DOHH2 (cell line): ENCODE data around the gene NMT2.

Experiments
- H3F3A ChIP-seq: fragments of 200-600 bp; sonication (generic), shearing (Covaris generic); 2 replicates; pipeline ENCODE4 v1.6.0; 2016; ENCODE audit warnings: antibody characterized with exemption, mild to moderate bottlenecking; ENCODE audit not compliant: control insufficient read depth, insufficient read depth
- H3K27ac ChIP-seq: fragments of 200-600 bp; sonication (generic); 2 replicates; pipeline ENCODE4 v1.5.1; 2014; ENCODE audit warnings: low read depth, mild to moderate bottlenecking, low read length, moderate library complexity
- H3K27me3 ChIP-seq: fragments of 200-600 bp; sonication (generic); 2 replicates; pipeline ENCODE4 v1.6.1; 2014; ENCODE audit warnings: mild to moderate bottlenecking, low read length, mixed read lengths; ENCODE audit not compliant: control insufficient read depth
- H3K36me3 ChIP-seq: fragments of 200-600 bp; sonication (generic); 2 replicates; pipeline ENCODE4 v1.6.1; 2014; ENCODE audit warnings: mild to moderate bottlenecking, low read length, moderate library complexity, mixed read lengths; ENCODE audit not compliant: control insufficient read depth
- H3K4me1 ChIP-seq: fragments of 200-600 bp; sonication (generic); 2 replicates; pipeline ENCODE4 v1.6.1; 2014; ENCODE audit warnings: mild to moderate bottlenecking, low read length, mixed read lengths; ENCODE audit not compliant: control insufficient read depth
- H3K4me2 ChIP-seq: fragments of 200-600 bp; sonication (generic); 2 replicates; pipeline ENCODE4 v1.6.0; 2014; ENCODE audit warnings: mild to moderate bottlenecking, low read length, moderate library complexity
- H3K4me3 ChIP-seq: fragments of 200-600 bp; sonication (generic); 2 replicates; pipeline ENCODE4 v1.5.1; 2014; ENCODE audit warnings: mild to moderate bottlenecking, low read length, mixed read lengths
- H3K79me2 ChIP-seq: fragments of 200-600 bp; sonication (generic); 2 replicates; pipeline ENCODE4 v1.6.1; 2014; ENCODE audit warnings: mild to moderate bottlenecking, low read length, mixed read lengths; ENCODE audit not compliant: control insufficient read depth
- H3K9me2 ChIP-seq: fragments of 200-600 bp; sonication (generic); replicated peaks from 2 replicates; pipeline ENCODE4 v1.6.1; 2014; ENCODE audit warnings: mild to moderate bottlenecking, low read length, mixed read lengths; ENCODE audit not compliant: control insufficient read depth
- H3K9me3 ChIP-seq: fragments of 200-600 bp; sonication (generic); 2 replicates; pipeline ENCODE4 v1.6.1; 2014; ENCODE audit warnings: antibody characterized with exemption, low read length, mixed read lengths; ENCODE audit not compliant: control insufficient read depth, insufficient read depth
- H4K20me1 ChIP-seq: fragments of 200-600 bp; sonication (generic); 2 replicates; pipeline ENCODE4 v1.6.0; 2014; ENCODE audit warnings: low read depth, mild to moderate bottlenecking, antibody characterized with exemption, low read length, moderate library complexity; ENCODE audit not compliant: control insufficient read depth, insufficient read depth
- CTCF ChIP-seq: fragments of 200-600 bp; sonication (generic); IDR thresholded peaks from one replicate; pipeline ENCODE4 v1.5.1; 2014; ENCODE audit warnings: antibody characterized with exemption, mild to moderate bottlenecking, low read depth, low read length; ENCODE audit not compliant: poor library complexity, severe bottlenecking
- EZH2phosphoT487 ChIP-seq: fragments of 200-600 bp; sonication (generic); IDR thresholded peaks from 2 replicates; pipeline ENCODE4 v1.6.1; 2017; ENCODE audit warnings: borderline replicate concordance, mild to moderate bottlenecking, antibody characterized with exemption, low read length, moderate library complexity, mixed read lengths

NMT2 gene

DNA sequence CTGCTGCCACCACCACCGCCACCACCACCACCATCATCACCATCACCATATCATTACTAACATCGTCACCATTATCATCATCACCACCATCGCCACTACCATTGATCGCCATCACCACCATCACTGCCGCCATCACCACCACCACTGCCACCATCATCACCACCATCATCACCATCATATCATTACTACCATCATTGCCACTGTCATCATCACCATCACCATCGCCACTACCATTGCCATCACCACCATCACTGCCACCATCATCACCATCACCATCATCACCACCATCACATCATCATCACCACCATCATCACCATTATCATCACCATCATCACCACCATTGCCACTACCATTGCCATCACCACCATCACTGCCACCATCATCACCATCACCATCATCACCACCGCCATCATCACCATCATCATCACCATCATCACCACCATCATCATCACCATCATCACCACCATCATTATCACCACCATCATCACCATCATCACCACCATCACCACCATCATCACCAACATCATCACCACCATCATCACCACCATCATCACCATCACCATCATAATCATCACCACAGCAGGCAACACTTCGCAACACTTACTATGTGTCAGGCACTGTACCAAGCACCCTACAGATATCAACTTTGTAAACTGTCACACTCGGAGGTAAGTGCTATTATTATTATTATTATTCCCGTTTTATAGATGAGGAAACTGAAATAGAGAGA, 19.3 kb downstream of the NMT2 start:
- H3K9me3 ChIP-seq, result no peaks in the 10 kb centered on the region
- H3K9me2 ChIP-seq, result no peaks in the 10 kb centered on the region
- no peaks in the 10 kb centered on the region for H3K36me3 ChIP-seq
- H3K4me3 ChIP-seq, result no peak overlapping the region
- no peaks in the 10 kb centered on the region for H3K27me3 ChIP-seq
- no peaks in the 10 kb centered on the region for H3F3A ChIP-seq
- TF ChIP-seq EZH2phosphoT487, result no peak
- no peak for TF ChIP-seq CTCF
- H3K79me2 ChIP-seq, result no peaks in the 10 kb centered on the region
- H3K4me1 ChIP-seq, result no peaks in the 10 kb centered on the region
- H4K20me1 ChIP-seq, result no peaks in the 10 kb centered on the region
- no peak overlapping the region for H3K27ac ChIP-seq
- H3K4me2 ChIP-seq, result no peak overlapping the region

DNA sequence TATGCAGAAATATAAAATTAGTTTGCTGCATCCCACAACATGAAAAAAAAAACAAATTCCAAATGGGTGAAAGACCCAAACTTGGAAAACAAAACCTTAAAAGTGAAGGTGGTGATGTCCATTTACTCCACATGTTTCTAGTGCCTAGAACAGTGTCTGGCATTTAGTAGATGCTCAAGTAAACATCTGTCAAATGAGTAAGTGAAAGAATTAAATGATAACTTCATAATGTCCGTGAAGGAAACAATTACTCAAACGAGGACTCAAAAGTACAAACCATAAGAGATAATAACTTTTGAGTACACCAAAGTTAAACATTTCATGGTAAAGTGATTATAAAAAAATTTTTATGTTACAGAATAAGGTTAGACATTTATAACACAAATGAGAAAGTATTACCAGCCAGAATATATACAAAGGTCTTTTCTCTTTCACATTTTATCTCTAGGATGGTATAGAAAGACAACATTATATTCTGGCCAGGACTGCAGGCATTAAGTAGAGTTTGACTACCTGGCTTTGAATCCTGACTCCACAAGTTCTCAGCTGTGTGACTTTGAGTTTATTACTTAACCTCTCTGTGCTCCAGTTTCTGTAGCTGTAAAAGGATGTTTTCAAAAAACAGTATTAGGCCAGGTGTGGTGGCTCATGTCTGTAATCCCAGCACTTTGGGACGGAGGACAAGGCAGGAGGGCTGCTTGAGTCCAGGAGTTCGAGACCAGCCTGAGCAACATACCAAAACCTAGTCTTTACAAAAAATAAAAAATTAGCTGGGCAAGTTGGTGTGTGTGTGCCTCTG, 20.7 kb downstream of the NMT2 start:
- H3K79me2 ChIP-seq, result no peaks in the 10 kb centered on the region
- TF ChIP-seq CTCF, result no peak
- TF ChIP-seq EZH2phosphoT487, result no peak
- H3K4me3 ChIP-seq, result no peak overlapping the region
- no peaks in the 10 kb centered on the region for H4K20me1 ChIP-seq
- no peaks in the 10 kb centered on the region for H3K9me3 ChIP-seq
- no peak overlapping the region for H3K27ac ChIP-seq
- no peaks in the 10 kb centered on the region for H3K36me3 ChIP-seq
- H3K9me2 ChIP-seq, result no peaks in the 10 kb centered on the region
- no peak overlapping the region for H3K4me2 ChIP-seq
- H3K27me3 ChIP-seq, result peaks cover 2% of the 10 kb centered on the region; the same call in 1 of the 2 replicates
- H3K4me1 ChIP-seq, result no peaks in the 10 kb centered on the region
- H3F3A ChIP-seq, result no peaks in the 10 kb centered on the region

GRCh38 chr10:15146366-15146765, 22.1 kb downstream of the NMT2 start:
- Histone ChIP-seq H3K27me3 (peaks cover 14% of the 10 kb centered on the region; the same call in 1 of the 2 replicates), H3K27ac (no peak overlapping the region), H3F3A (no peaks in the 10 kb centered on the region), H3K4me2 (no peak overlapping the region), H4K20me1 (no peaks in the 10 kb centered on the region), H3K36me3 (no peaks in the 10 kb centered on the region), H3K4me3 (no peak overlapping the region), H3K79me2 (no peaks in the 10 kb centered on the region), H3K4me1 (no peaks in the 10 kb centered on the region), H3K9me2 (no peaks in the 10 kb centered on the region), H3K9me3 (no peaks in the 10 kb centered on the region)
- no peak for TF ChIP-seq CTCF
- no peak for TF ChIP-seq EZH2phosphoT487
